H9 (cell line): ENCODE results near the gene FLG. TPM values are rescaled to one million over a fixed set of nuclear protein-coding genes. Genes with fewer than 3 reads are reported as not detected.

Experiments used
- DNase-seq: peaks from one replicate; pipeline ENCODE4 v3.0.0-alpha.2; 2017
- H2AFZ ChIP-seq: one replicate; pipeline ENCODE4 v1.6.1; 2013; ENCODE audit warnings: mild to moderate bottlenecking, low read length, control low read depth, moderate library complexity
- H2AK5ac ChIP-seq: 2 replicates; pipeline ENCODE4 v1.6.1; 2013; ENCODE audit warnings: low read length, control low read depth, mixed read lengths; ENCODE audit not compliant: insufficient read length
- H2BK120ac ChIP-seq: one replicate; pipeline ENCODE4 v1.6.1; 2013; ENCODE audit warnings: low read depth, mild to moderate bottlenecking, low read length, control low read depth, inconsistent platforms; ENCODE audit not compliant: poor library complexity, severe bottlenecking
- H2BK12ac ChIP-seq: 2 replicates; pipeline ENCODE4 v1.6.1; 2013; ENCODE audit warnings: low read length, control low read depth, mixed read lengths, low read depth; ENCODE audit not compliant: insufficient read length
- H2BK15ac ChIP-seq: 2 replicates; pipeline ENCODE4 v1.6.1; 2013; ENCODE audit warnings: low read depth, low read length, control low read depth
- H2BK20ac ChIP-seq: one replicate; pipeline ENCODE4 v1.6.1; 2013; ENCODE audit warnings: low read depth, mild to moderate bottlenecking, low read length, control low read depth, inconsistent platforms; ENCODE audit not compliant: poor library complexity, severe bottlenecking
- H2BK5ac ChIP-seq: 2 replicates; pipeline ENCODE4 v1.6.1; 2013; ENCODE audit warnings: low read length, control low read depth, mixed read lengths; ENCODE audit not compliant: insufficient read length
- H3K14ac ChIP-seq: 2 replicates; pipeline ENCODE4 v1.6.1; 2013; ENCODE audit warnings: low read length, control low read depth; ENCODE audit not compliant: insufficient read depth
- H3K18ac ChIP-seq: 2 replicates; pipeline ENCODE4 v1.6.1; 2013; ENCODE audit warnings: low read depth, mild to moderate bottlenecking, mixed read lengths, low read length, control low read depth; ENCODE audit not compliant: insufficient read length
- H3K23ac ChIP-seq: 2 replicates; pipeline ENCODE4 v1.6.1; 2013; ENCODE audit warnings: low read length, control low read depth, mixed read lengths, low read depth; ENCODE audit not compliant: insufficient read length
- H3K23me2 ChIP-seq: 2 replicates; pipeline ENCODE4 v1.6.1; 2013; ENCODE audit warnings: low read depth, mild to moderate bottlenecking, mixed read lengths, low read length, control low read depth; ENCODE audit not compliant: insufficient read length, poor library complexity, severe bottlenecking
- H3K27ac ChIP-seq: 2 replicates; pipeline ENCODE4 v1.5.1; 2013; ENCODE audit warnings: low read length, control low read depth, mixed read lengths, low read depth; ENCODE audit not compliant: insufficient read length
- H3K27me3 ChIP-seq: 2 replicates; pipeline ENCODE4 v1.6.1; 2013; ENCODE audit warnings: low read length, control low read depth, inconsistent platforms; ENCODE audit not compliant: insufficient read depth
- H3K4ac ChIP-seq: 2 replicates; pipeline ENCODE4 v1.6.1; 2013; ENCODE audit warnings: low read depth, mild to moderate bottlenecking, control low read depth, inconsistent platforms, low read length, moderate library complexity
- H3K4me1 ChIP-seq: 2 replicates; pipeline ENCODE4 v1.6.1; 2013; ENCODE audit warnings: low read length, control low read depth, inconsistent platforms; ENCODE audit not compliant: insufficient read depth
- H3K4me2 ChIP-seq: 2 replicates; pipeline ENCODE4 v1.6.1; 2013; ENCODE audit warnings: low read length, control low read depth, mixed read lengths; ENCODE audit not compliant: insufficient read length, insufficient read depth
- H3K56ac ChIP-seq: 2 replicates; pipeline ENCODE4 v1.6.1; 2013; ENCODE audit warnings: low read depth, mild to moderate bottlenecking, mixed read lengths, low read length, control low read depth; ENCODE audit not compliant: insufficient read length
- H3K79me1 ChIP-seq: 2 replicates; pipeline ENCODE4 v1.6.1; 2013; ENCODE audit warnings: low read depth, mild to moderate bottlenecking, moderate library complexity, low read length, control low read depth, inconsistent platforms; ENCODE audit not compliant: insufficient read depth, poor library complexity, severe bottlenecking
- H3K79me2 ChIP-seq: 2 replicates; pipeline ENCODE4 v1.6.1; 2013; ENCODE audit warnings: low read length, control low read depth, inconsistent platforms; ENCODE audit not compliant: insufficient read depth
- H3K9ac ChIP-seq: 2 replicates; pipeline ENCODE4 v1.6.1; 2013; ENCODE audit warnings: low read length, control low read depth, mixed read lengths; ENCODE audit not compliant: insufficient read length; ENCODE audit errors: extremely low read depth
- H3K9me3 ChIP-seq: one replicate; pipeline ENCODE4 v1.6.1; 2013; ENCODE audit warnings: low read depth, low read length, inconsistent platforms; ENCODE audit not compliant: control insufficient read depth
- H3T11ph ChIP-seq: one replicate; pipeline ENCODE4 v1.6.1; 2013; ENCODE audit warnings: mild to moderate bottlenecking, low read length, control low read depth, inconsistent platforms
- H4K20me1 ChIP-seq: one replicate; pipeline ENCODE4 v1.6.1; 2013; ENCODE audit not compliant: control insufficient read depth, insufficient read length, insufficient read depth
- H4K5ac ChIP-seq: 2 replicates; pipeline ENCODE4 v1.6.1; 2013; ENCODE audit warnings: low read depth, mild to moderate bottlenecking, mixed read lengths, low read length, control low read depth; ENCODE audit not compliant: insufficient read length
- H4K8ac ChIP-seq: replicated peaks from 2 replicates; pipeline ENCODE4 v1.6.1; 2013; ENCODE audit warnings: low read length, control low read depth, mixed read lengths, low read depth; ENCODE audit not compliant: insufficient read length
- H4K91ac ChIP-seq: 2 replicates; pipeline ENCODE4 v1.6.1; 2013; ENCODE audit warnings: low read depth, mild to moderate bottlenecking, moderate library complexity, mixed read lengths, low read length, control low read depth; ENCODE audit not compliant: insufficient read length
- H3K27ac Mint-ChIP-seq, 3 experiments: 2 replicates in 2 of 3; 3 replicates in 1 of 3; pipeline ENCODE4 v1.8.0; 2020 to 2021; ENCODE audit warnings: mixed read lengths in 3 of 3, mild to moderate bottlenecking in 1 of 3, moderate library complexity in 1 of 3
- H3K27me3 Mint-ChIP-seq: 2 replicates; pipeline ENCODE4 v1.8.0; 2021; ENCODE audit warnings: low read depth, mild to moderate bottlenecking, moderate library complexity, mixed read lengths
- H3K36me3 Mint-ChIP-seq, 3 experiments: 2 replicates in 2 of 3; 3 replicates in 1 of 3; pipeline ENCODE4 v1.8.0; 2020 to 2021; ENCODE audit warnings: low read depth in 3 of 3, mixed read lengths in 3 of 3; ENCODE audit not compliant: insufficient read depth in 1 of 3
- H3K4me1 Mint-ChIP-seq, 2 experiments: 2 replicates each; pipeline ENCODE4 v1.8.0; 2020; ENCODE audit warnings: mixed read lengths in 2 of 2
- H3K4me3 Mint-ChIP-seq, 2 experiments: 2 replicates in 1 of 2; 3 replicates in 1 of 2; pipeline ENCODE4 v1.8.0; 2020 to 2021; ENCODE audit warnings: mild to moderate bottlenecking in 2 of 2, mixed read lengths in 2 of 2, moderate library complexity in 1 of 2
- H3K9me3 Mint-ChIP-seq, 2 experiments: 2 replicates in 1 of 2; 3 replicates in 1 of 2; pipeline ENCODE4 v1.8.0; 2020; ENCODE audit warnings: mild to moderate bottlenecking in 2 of 2, mixed read lengths in 2 of 2, moderate library complexity in 1 of 2
- CTCF ChIP-seq: fragments of 200-600 bp; sonication (generic); conservative IDR thresholded peaks from 3 replicates; pipeline ENCODE4 v1.8.0; 2021; ENCODE audit warnings: antibody characterized with exemption, mild to moderate bottlenecking
- WGBS: extraction: QIAGEN DNeasy Blood & Tissue Kit; methylation state at CpG from one replicate; pipeline ENCODE4 v1.1.7; 2013; ENCODE audit warnings: missing lambda C conversion rate, low lambda C conversion rate, mixed read lengths; ENCODE audit not compliant: insufficient read length; ENCODE audit errors: extremely low coverage; 5-methylcytosine and 5-hydroxymethylcytosine counted together
- total RNA-seq: library from RNA; stranded (reverse); gene quantifications from 2 replicates; pipeline ENCODE4 v1.2.1, GENCODE V29; 2021

Gene FLG
- total RNA-seq, 1 experiment from 2014 or later: not detected

- no peak overlapping the region for H2BK20ac ChIP-seq
- no CpG with 5 or more reads among the region's 1 CpG for WGBS
- H3T11ph ChIP-seq: no peak overlapping the region
- no peak overlapping the region for H2BK120ac ChIP-seq
- no peak overlapping the region for H4K5ac ChIP-seq
- H3K4me2 ChIP-seq: no peak overlapping the region
- no peak overlapping the region for H3K14ac ChIP-seq
- no peak overlapping the region for H4K91ac ChIP-seq
- H2AFZ ChIP-seq: no peak overlapping the region
- H3K27ac Mint-ChIP-seq: no peak overlapping the region
- TF ChIP-seq CTCF: no peak
- H3K4ac ChIP-seq: no peak overlapping the region
- H2BK5ac ChIP-seq: no peak overlapping the region
- no peak overlapping the region for H4K8ac ChIP-seq
- no peaks in the 10 kb centered on the region for H3K4me1 Mint-ChIP-seq
- no peaks in the 10 kb centered on the region for H3K79me2 ChIP-seq
- no peak overlapping the region for H3K4me3 Mint-ChIP-seq
- no peak for DNase-seq
- no peaks in the 10 kb centered on the region for H3K4me1 ChIP-seq
- H4K20me1 ChIP-seq: no peaks in the 10 kb centered on the region
- H3K23ac ChIP-seq: no peak overlapping the region
- H2BK15ac ChIP-seq: no peak overlapping the region
- no peaks in the 10 kb centered on the region for H3K27me3 ChIP-seq
- no peak overlapping the region for H2AK5ac ChIP-seq
- H3K9me3 ChIP-seq: peaks cover 59% of the 10 kb centered on the region
- H3K9me3 Mint-ChIP-seq: peaks cover 94 to 96% of the 10 kb centered on the region in 2 experiments
- no peak overlapping the region for H3K18ac ChIP-seq
- no peak overlapping the region for H3K56ac ChIP-seq
- no peak overlapping the region for H2BK12ac ChIP-seq
- no peak overlapping the region for H3K9ac ChIP-seq
- H3K27me3 Mint-ChIP-seq: no peaks in the 10 kb centered on the region; the same call in 1 of the 2 replicates
- H3K23me2 ChIP-seq: no peaks in the 10 kb centered on the region
- no peak overlapping the region for H3K27ac ChIP-seq
- H3K36me3 Mint-ChIP-seq: peaks cover 0 to 18% (median 4%) of the 10 kb centered on the region in 3 experiments; a peak in 5 of 7 replicates
- H3K79me1 ChIP-seq: no peaks in the 10 kb centered on the region
These were observed 42.4 kb upstream of the FLG start for GRCh38 chr1:152367436-152367835.
